Esophagus squamous epithelium (tissue), 4 donors: ENCODE measurements around the gene ERVK3-1.

Experiments
- POLR2A ChIP-seq, 4 donors: fragments of 450-650 bp; IDR thresholded peaks; one replicate each; pipeline ENCODE4 v1.6.1; 2017; ENCODE audit warnings: antibody characterized with exemption in 4 of 4, mild to moderate bottlenecking in 4 of 4, moderate library complexity in 3 of 4
- TF ChIP-seq, protein P1 (sequence below), 6 experiments: fragments of 450-650 bp in 4 of 6; fragments of 200-600 bp in 2 of 6; sonication (generic) in 2 of 6; IDR thresholded peaks; one replicate each; pipeline ENCODE4 v1.5.1; 2016 to 2019; ENCODE audit warnings: antibody characterized with exemption in 6 of 6, mild to moderate bottlenecking in 4 of 6, moderate library complexity in 4 of 6

DNA sequence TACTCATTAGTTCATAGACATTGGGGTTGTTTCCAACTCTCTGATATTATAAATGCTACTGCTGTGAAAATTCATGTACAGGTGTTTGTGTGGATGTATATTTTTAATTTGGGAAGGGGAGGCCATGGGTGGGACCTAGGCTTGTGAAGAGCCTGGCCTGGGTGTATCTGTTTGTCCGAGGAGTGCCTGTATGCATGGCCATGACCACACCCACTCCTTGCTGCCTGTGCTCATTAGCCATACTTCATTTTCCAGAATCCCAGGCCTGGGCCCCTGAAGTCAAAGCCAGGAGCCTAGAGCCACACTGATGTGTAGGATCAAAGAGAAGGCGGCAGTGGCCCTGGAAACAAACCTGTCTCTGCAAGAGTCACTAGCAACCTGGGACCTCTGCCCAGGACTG, 10.4 kb downstream of the ERVK3-1 start:
- TF ChIP-seq POLR2A (IDR thresholded peaks at IDR 0.05) = no peak
- TF ChIP-seq, protein P1, sequence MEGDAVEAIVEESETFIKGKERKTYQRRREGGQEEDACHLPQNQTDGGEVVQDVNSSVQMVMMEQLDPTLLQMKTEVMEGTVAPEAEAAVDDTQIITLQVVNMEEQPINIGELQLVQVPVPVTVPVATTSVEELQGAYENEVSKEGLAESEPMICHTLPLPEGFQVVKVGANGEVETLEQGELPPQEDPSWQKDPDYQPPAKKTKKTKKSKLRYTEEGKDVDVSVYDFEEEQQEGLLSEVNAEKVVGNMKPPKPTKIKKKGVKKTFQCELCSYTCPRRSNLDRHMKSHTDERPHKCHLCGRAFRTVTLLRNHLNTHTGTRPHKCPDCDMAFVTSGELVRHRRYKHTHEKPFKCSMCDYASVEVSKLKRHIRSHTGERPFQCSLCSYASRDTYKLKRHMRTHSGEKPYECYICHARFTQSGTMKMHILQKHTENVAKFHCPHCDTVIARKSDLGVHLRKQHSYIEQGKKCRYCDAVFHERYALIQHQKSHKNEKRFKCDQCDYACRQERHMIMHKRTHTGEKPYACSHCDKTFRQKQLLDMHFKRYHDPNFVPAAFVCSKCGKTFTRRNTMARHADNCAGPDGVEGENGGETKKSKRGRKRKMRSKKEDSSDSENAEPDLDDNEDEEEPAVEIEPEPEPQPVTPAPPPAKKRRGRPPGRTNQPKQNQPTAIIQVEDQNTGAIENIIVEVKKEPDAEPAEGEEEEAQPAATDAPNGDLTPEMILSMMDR (IDR thresholded peaks at IDR 0.05) = no peak
